C4-2B (cell line): ENCODE data around the gene TEDC2.

Experiments
- CTCF ChIP-seq: fragments of 450-650 bp; conservative IDR thresholded peaks from 2 replicates; pipeline ENCODE4 v1.5.1; 2017; ENCODE audit warnings: mild to moderate bottlenecking
- ZFX ChIP-seq: fragments of 450-650 bp; IDR thresholded peaks from 2 replicates; pipeline ENCODE4 v1.6.1; 2017

DNA sequence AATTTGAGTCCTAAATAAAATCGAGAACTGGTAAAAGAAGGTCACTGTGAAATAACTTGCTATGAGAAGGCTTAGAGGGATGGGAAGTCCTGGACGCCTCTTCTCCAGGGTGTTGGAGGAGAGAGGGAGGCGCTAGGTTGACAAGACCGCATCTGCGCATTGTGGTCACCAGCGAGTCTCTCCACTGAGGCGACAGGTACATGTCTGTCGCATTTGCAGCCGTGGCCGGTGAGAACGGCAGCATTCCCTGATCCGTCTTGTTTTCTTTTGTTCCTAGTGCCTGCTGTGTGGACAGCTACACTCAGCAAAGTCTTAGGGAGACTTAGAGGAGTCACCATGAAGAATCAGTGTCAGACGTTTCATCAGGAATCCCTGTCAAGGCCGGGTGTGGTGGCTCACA, 45.8 kb downstream of the TEDC2 start:
- no peak for TF ChIP-seq CTCF
- TF ChIP-seq ZFX, result no peak
